GM18861 (cell line): ENCODE data around the gene PTOV1.

Experiments used
- ATAC-seq: cut with Tn5 transposase; IDR thresholded peaks from one replicate; pipeline ENCODE4 v1.9.1; 2021; ENCODE audit not compliant: unreplicated experiment

The PTOV1 gene

GRCh38 chr19:49872245-49873128 is 21.5 kb downstream of the PTOV1 start:
- ATAC-seq: no peak

GRCh38 chr19:49873129-49873521 is 22.2 kb downstream of the PTOV1 start:
- no peak for ATAC-seq

- ATAC-seq: no peak
Measured at GRCh38 chr19:49873834-49874233, 22.9 kb downstream of the PTOV1 start.

- ATAC-seq: no peak
Measured at GRCh38 chr19:49874503-49875157, 23.7 kb downstream of the PTOV1 start.

GRCh38 chr19:49875177-49875576 is 24.2 kb downstream of the PTOV1 start:
- ATAC-seq: no peak

GRCh38 chr19:49875857-49876421 is 25.0 kb downstream of the PTOV1 start:
- ATAC-seq: no peak

- peak; percentile 36 for ATAC-seq
Measured at GRCh38 chr19:49876422-49877019, 25.6 kb downstream of the PTOV1 start.

- ATAC-seq: peak; percentile 50
Measured at GRCh38 chr19:49877020-49877878, 26.3 kb downstream of the PTOV1 start, which contains the start of the genes AKT1S1 and TBC1D17. Gene AKT1S1, minus strand, starts transcription at chr19:49877355. Its CDS starts 4,060 bp downstream, at chr19:49873295. Gene TBC1D17, plus strand, starts transcription at chr19:49877702. Its CDS starts 22 bp downstream, at chr19:49877724.

- ATAC-seq: peak; percentile 27
Measured at GRCh38 chr19:49877879-49878743, 27.2 kb downstream of the PTOV1 start.

GRCh38 chr19:49878744-49879070 is 27.7 kb downstream of the PTOV1 start:
- ATAC-seq: no peak

- ATAC-seq: no peak
Measured at GRCh38 chr19:49879243-49879963, 28.4 kb downstream of the PTOV1 start.

- no peak for ATAC-seq
Measured at GRCh38 chr19:49880162-49880869, 29.4 kb downstream of the PTOV1 start.

GRCh38 chr19:49881186-49881585 is 30.2 kb downstream of the PTOV1 start:
- ATAC-seq: no peak

- no peak for ATAC-seq
Measured at GRCh38 chr19:49881672-49882394, 30.9 kb downstream of the PTOV1 start.

- no peak for ATAC-seq
Measured at GRCh38 chr19:49882643-49883042, 31.7 kb downstream of the PTOV1 start.

GRCh38 chr19:49883094-49883493 is 32.1 kb downstream of the PTOV1 start:
- ATAC-seq: no peak

- ATAC-seq: no peak
Measured at GRCh38 chr19:49884109-49884508, 33.1 kb downstream of the PTOV1 start.

GRCh38 chr19:49884760-49885159 is 33.8 kb downstream of the PTOV1 start:
- no peak for ATAC-seq
